Measurements from ENCODE around the gene COBL. TPM values are rescaled to one million over a fixed set of nuclear protein-coding genes. Genes with fewer than 3 reads are reported as not detected.

Gene COBL
- total RNA-seq, 1 donor from 2014 or later, result 0.05 TPM

- peaks cover 7% of the 10 kb centered on the region for H3K4me1 Mint-ChIP-seq
- H3K9me3 Mint-ChIP-seq, result no peaks in the 10 kb centered on the region
- no peak for DNase-seq (ENCODE audit: low read depth, low spot score)
- no peak for TF ChIP-seq CTCF (conservative IDR thresholded peaks at IDR 0.05)
- H3K36me3 Mint-ChIP-seq (ENCODE audit: low read depth), result no peaks in the 10 kb centered on the region
- H3K27me3 Mint-ChIP-seq (ENCODE audit: low read depth), result no peaks in the 10 kb centered on the region
- H3K27ac Mint-ChIP-seq (ENCODE audit: unreplicated experiment), result no peak overlapping the region
- no peak overlapping the region for H3K4me3 Mint-ChIP-seq
Measured at GRCh38 chr7:51250512-51250911, 66.1 kb downstream of the COBL start.

- Mint-ChIP-seq H3K9me3 (no peaks in the 10 kb centered on the region), H3K27ac (ENCODE audit: unreplicated experiment) (no peak overlapping the region), H3K27me3 (ENCODE audit: low read depth) (peaks cover 3% of the 10 kb centered on the region), H3K4me1 (peaks cover 2% of the 10 kb centered on the region), H3K4me3 (no peak overlapping the region), H3K36me3 (ENCODE audit: low read depth) (no peaks in the 10 kb centered on the region)
- DNase-seq (ENCODE audit: low read depth, low spot score), result no peak
- no peak for TF ChIP-seq CTCF (conservative IDR thresholded peaks at IDR 0.05)
Measured at GRCh38 chr7:51249991-51250390, 66.6 kb downstream of the COBL start.

- no peak for TF ChIP-seq CTCF (conservative IDR thresholded peaks at IDR 0.05)
- H3K36me3 Mint-ChIP-seq (ENCODE audit: low read depth), result no peaks in the 10 kb centered on the region
- DNase-seq (ENCODE audit: low read depth, low spot score), result no peak
- no peaks in the 10 kb centered on the region for H3K4me1 Mint-ChIP-seq
- no peak overlapping the region for H3K4me3 Mint-ChIP-seq
- no peak overlapping the region for H3K27ac Mint-ChIP-seq (ENCODE audit: unreplicated experiment)
- H3K9me3 Mint-ChIP-seq, result no peaks in the 10 kb centered on the region
- H3K27me3 Mint-ChIP-seq (ENCODE audit: low read depth), result peaks cover 3% of the 10 kb centered on the region
Measured at GRCh38 chr7:51249187-51249945, 67.2 kb downstream of the COBL start.

GRCh38 chr7:51246258-51247245, 70.1 kb downstream of the COBL start:
- no peak overlapping the region for H3K4me3 Mint-ChIP-seq
- H3K27ac Mint-ChIP-seq (ENCODE audit: unreplicated experiment), result no peak overlapping the region
- no peak for DNase-seq (ENCODE audit: low read depth, low spot score)
- H3K36me3 Mint-ChIP-seq (ENCODE audit: low read depth), result no peaks in the 10 kb centered on the region
- H3K27me3 Mint-ChIP-seq (ENCODE audit: low read depth), result peaks cover 3% of the 10 kb centered on the region
- no peak for TF ChIP-seq CTCF (conservative IDR thresholded peaks at IDR 0.05)
- H3K9me3 Mint-ChIP-seq, result no peaks in the 10 kb centered on the region
- H3K4me1 Mint-ChIP-seq, result no peaks in the 10 kb centered on the region

GRCh38 chr7:51244885-51245284, 71.7 kb downstream of the COBL start:
- TF ChIP-seq CTCF (conservative IDR thresholded peaks at IDR 0.05), result no peak
- Mint-ChIP-seq H3K9me3 (no peaks in the 10 kb centered on the region), H3K27ac (ENCODE audit: unreplicated experiment) (no peak overlapping the region), H3K4me3 (no peak overlapping the region), H3K27me3 (ENCODE audit: low read depth) (peaks cover 3% of the 10 kb centered on the region), H3K36me3 (ENCODE audit: low read depth) (no peaks in the 10 kb centered on the region), H3K4me1 (no peaks in the 10 kb centered on the region)
- no peak for DNase-seq (ENCODE audit: low read depth, low spot score)

Data from neural crest cell (in vitro differentiated cells).